Upper lobe of left lung (tissue), 6 donors: ENCODE results near the gene ADCY2. TPM values are rescaled to one million over a fixed set of nuclear protein-coding genes. Genes with fewer than 3 reads are reported as not detected.

ENCODE experiments used
- ATAC-seq, 2 donors: fragments of 200-7000 bp; cut with Tn5 transposase; one replicate each; pipeline ENCODE4 v1.9.1; 2022; ENCODE audit warnings: mild to moderate bottlenecking in 2 of 2, moderate library complexity in 2 of 2; ENCODE audit not compliant: low FRiP score in 2 of 2
- DNase-seq, 2 donors: peaks; one replicate each; pipeline ENCODE4 v3.0.0-alpha.2; 2019 to 2020
- H3K27ac ChIP-seq, 4 donors: fragments of 200-600 bp; sonication (generic); one replicate each; pipeline ENCODE4 v1.5.1; 2016 to 2019
- H3K27me3 ChIP-seq, 4 donors: fragments of 200-600 bp; sonication (generic); one replicate each; pipeline ENCODE4 v1.5.1; 2017 to 2019
- H3K36me3 ChIP-seq, 4 donors: fragments of 200-600 bp; sonication (generic); one replicate each; pipeline ENCODE4 v1.5.1; 2016 to 2019
- H3K4me1 ChIP-seq, 4 donors: fragments of 200-600 bp; sonication (generic); one replicate each; pipeline ENCODE4 v1.5.1; 2018 to 2019
- H3K4me3 ChIP-seq, 4 donors: fragments of 200-600 bp; sonication (generic); one replicate each; pipeline ENCODE4 v1.5.1; 2017 to 2019; ENCODE audit warnings: mild to moderate bottlenecking in 2 of 4, moderate library complexity in 1 of 4
- H3K9me3 ChIP-seq, 4 donors: fragments of 200-600 bp; sonication (generic); one replicate each; pipeline ENCODE4 v1.5.1; 2018 to 2019
- CTCF ChIP-seq, 6 experiments: fragments of 450-650 bp in 4 of 6; fragments of 200-600 bp in 2 of 6; sonication (generic) in 2 of 6; IDR thresholded peaks; one replicate each; pipeline ENCODE4 v1.5.1; 2016 to 2019; ENCODE audit warnings: antibody characterized with exemption in 6 of 6
- EP300 ChIP-seq, 4 donors: sonication (generic); formaldehyde crosslinking; IDR thresholded peaks; one replicate each; pipeline ENCODE4 v1.5.1; 2017; ENCODE audit warnings: antibody characterized with exemption in 4 of 4, control low read depth in 2 of 4
- POLR2A ChIP-seq, 4 donors: fragments of 450-650 bp; IDR thresholded peaks; one replicate each; pipeline ENCODE4 v1.5.1; 2016 to 2017; ENCODE audit warnings: antibody characterized with exemption in 4 of 4, mild to moderate bottlenecking in 2 of 4
- POLR2AphosphoS5 ChIP-seq, 2 donors: sonication (generic); formaldehyde crosslinking; IDR thresholded peaks; one replicate each; pipeline ENCODE4 v1.5.1; 2017; ENCODE audit warnings: antibody characterized with exemption in 2 of 2
- WGBS, 2 donors: methylation state at CpG; one replicate each; pipeline ENCODE4 v1.1.5; 2017 to 2018; 5-methylcytosine and 5-hydroxymethylcytosine counted together
- total RNA-seq, 6 donors: library from RNA; depleted of rRNA in 4 of 6; stranded (reverse); fragments of >200 nt in 4 of 6; gene quantifications; one replicate each; pipeline versions ENCODE4 v1.1.0 to v1.2.1, GENCODE V29; 2016 to 2021
- donor health status: DM: no; HTN: no; CAD: no; lungs with moderate emphysema.
- donor health status: DM: no; HTN: yes; CAD: no; lungs with severe emphysema.

ADCY2 gene
- total RNA-seq, 6 donors from 2014 or later = 0.20 to 2.4 (median 0.46) TPM; not detected in 1

- no peaks in the 10 kb centered on the region for H3K4me1 ChIP-seq
- WGBS, 2 donors = 78 to 93% methylated on average over 6 to 7 of the region's 7 CpGs
- TF ChIP-seq CTCF (IDR thresholded peaks at IDR 0.05) (no peak), POLR2AphosphoS5 (IDR thresholded peaks at IDR 0.05) (no peak), EP300 (IDR thresholded peaks at IDR 0.05) (no peak), POLR2A (IDR thresholded peaks at IDR 0.05) (no peak)
- H3K9me3 ChIP-seq = peaks cover 0 to 3% (median 0%) of the 10 kb centered on the region in 4 donors
- no peaks in the 10 kb centered on the region for H3K36me3 ChIP-seq
- H3K27ac ChIP-seq = no peak overlapping the region
- ATAC-seq (no peak), DNase-seq (no peak)
- no peaks in the 10 kb centered on the region for H3K27me3 ChIP-seq
- no peak overlapping the region for H3K4me3 ChIP-seq
Measured at GRCh38 chr5:7488734-7489133, 92.8 kb downstream of the ADCY2 start.

GRCh38 chr5:7492371-7492770, 96.4 kb downstream of the ADCY2 start:
- ATAC-seq (no peak), DNase-seq (no peak)
- no peak overlapping the region for H3K4me3 ChIP-seq
- no peak for TF ChIP-seq POLR2AphosphoS5 (IDR thresholded peaks at IDR 0.05)
- no peak for TF ChIP-seq CTCF (IDR thresholded peaks at IDR 0.05)
- no peak for TF ChIP-seq EP300 (IDR thresholded peaks at IDR 0.05)
- TF ChIP-seq POLR2A (IDR thresholded peaks at IDR 0.05) = no peak
- H3K27me3 ChIP-seq = no peaks in the 10 kb centered on the region
- no peaks in the 10 kb centered on the region for H3K36me3 ChIP-seq
- no peak overlapping the region for H3K27ac ChIP-seq
- H3K4me1 ChIP-seq = no peaks in the 10 kb centered on the region
- peaks cover 0 to 3% (median 0%) of the 10 kb centered on the region in 4 donors for H3K9me3 ChIP-seq
- 70 to 82% methylated on average over 4 of the region's 4 CpGs for WGBS, 2 donors

- H3K4me1 ChIP-seq = no peaks in the 10 kb centered on the region
- H3K4me3 ChIP-seq = no peak overlapping the region
- H3K36me3 ChIP-seq = no peaks in the 10 kb centered on the region
- ATAC-seq (no peak), DNase-seq (no peak)
- peaks cover 0 to 3% (median 0%) of the 10 kb centered on the region in 4 donors for H3K9me3 ChIP-seq
- H3K27ac ChIP-seq = no peak overlapping the region
- WGBS, 2 donors = 89 to 94% methylated on average over 1 of the region's 1 CpG
- no peaks in the 10 kb centered on the region for H3K27me3 ChIP-seq
- TF ChIP-seq EP300 (IDR thresholded peaks at IDR 0.05) = no peak
- no peak for TF ChIP-seq POLR2A (IDR thresholded peaks at IDR 0.05)
Measured at GRCh38 chr5:7493081-7493480, 97.1 kb downstream of the ADCY2 start.

- WGBS, 2 donors = 80 to 89% methylated on average over 5 of the region's 5 CpGs
- no peak overlapping the region for H3K27ac ChIP-seq
- TF ChIP-seq CTCF (IDR thresholded peaks at IDR 0.05) (no peak), POLR2AphosphoS5 (IDR thresholded peaks at IDR 0.05) (no peak), EP300 (IDR thresholded peaks at IDR 0.05) (no peak), POLR2A (IDR thresholded peaks at IDR 0.05) (no peak)
- no peak for DNase-seq
- ATAC-seq = no peak
- H3K36me3 ChIP-seq = no peaks in the 10 kb centered on the region
- no peak overlapping the region for H3K4me3 ChIP-seq
- H3K4me1 ChIP-seq = no peaks in the 10 kb centered on the region
- H3K27me3 ChIP-seq = no peaks in the 10 kb centered on the region
- H3K9me3 ChIP-seq = peaks cover 0 to 3% (median 0%) of the 10 kb centered on the region in 4 donors
Measured at GRCh38 chr5:7493622-7494021, 97.7 kb downstream of the ADCY2 start.

- Histone ChIP-seq H3K9me3 (no peaks in the 10 kb centered on the region), H3K4me1 (no peaks in the 10 kb centered on the region), H3K27me3 (no peaks in the 10 kb centered on the region), H3K36me3 (no peaks in the 10 kb centered on the region), H3K27ac (no peak overlapping the region), H3K4me3 (no peak overlapping the region)
- ATAC-seq = no peak
- no peak for DNase-seq
- TF ChIP-seq CTCF (IDR thresholded peaks at IDR 0.05) (no peak), POLR2A (IDR thresholded peaks at IDR 0.05) (no peak), POLR2AphosphoS5 (IDR thresholded peaks at IDR 0.05) (no peak), EP300 (IDR thresholded peaks at IDR 0.05) (no peak)
- WGBS, 2 donors = 65 to 72% methylated on average over 2 of the region's 2 CpGs
Measured at GRCh38 chr5:7494481-7495130, 98.7 kb downstream of the ADCY2 start.
